HepG2 (cell line): Measurements from ENCODE around the gene PLA2G2E. TPM values are rescaled to one million over a fixed set of nuclear protein-coding genes. Genes with fewer than 3 reads are reported as not detected.

Experiments used
- ATF7 ChIP-seq, 2 experiments: fragments of 450-650 bp in 1 of 2; sonication (generic) in 1 of 2; formaldehyde crosslinking in 1 of 2; IDR thresholded peaks; 2 replicates each; pipeline versions ENCODE4 v1.4.0 to v1.6.1; 2016 to 2020; ENCODE audit warnings: antibody characterized with exemption in 1 of 2, mild to moderate bottlenecking in 1 of 2, missing genetic modification reagents in 1 of 2
- BCL6 ChIP-seq: IDR thresholded peaks from 2 replicates; pipeline ENCODE4 v1.6.1; 2016; ENCODE audit warnings: missing genetic modification reagents, missing compliant biosample characterization
- CC2D1A ChIP-seq: sonication (generic); formaldehyde crosslinking; IDR thresholded peaks from 2 replicates; pipeline ENCODE4 v1.8.1; 2023; ENCODE audit warnings: mild to moderate bottlenecking, missing genetic modification reagents
- ELF3 ChIP-seq: IDR thresholded peaks from 2 replicates; pipeline ENCODE4 v1.6.1; 2016; ENCODE audit warnings: missing genetic modification reagents, missing compliant biosample characterization
- FOXK1 ChIP-seq: sonication (generic); formaldehyde crosslinking; IDR thresholded peaks from 2 replicates; pipeline ENCODE4 v1.4.0; 2020; ENCODE audit warnings: low read depth, missing genetic modification reagents, borderline replicate concordance
- HMGA1 ChIP-seq: sonication (generic); formaldehyde crosslinking; conservative IDR thresholded peaks from 2 replicates; pipeline ENCODE4 v1.4.0; 2020; ENCODE audit warnings: missing genetic modification reagents
- NCOA5 ChIP-seq: sonication (generic); formaldehyde crosslinking; IDR thresholded peaks from 2 replicates; pipeline ENCODE4 v1.4.0; 2020; ENCODE audit warnings: missing genetic modification reagents
- RELA ChIP-seq: sonication (generic); formaldehyde crosslinking; IDR thresholded peaks from 2 replicates; pipeline ENCODE4 v1.4.0; 2020; ENCODE audit warnings: missing genetic modification reagents
- SMAD3 ChIP-seq: sonication (generic); formaldehyde crosslinking; IDR thresholded peaks from 2 replicates; pipeline ENCODE4 v1.4.0; 2020; ENCODE audit warnings: missing genetic modification reagents
- SMARCC2 ChIP-seq: fragments of 450-650 bp; IDR thresholded peaks from 2 replicates; pipeline ENCODE4 v1.6.1; 2017; ENCODE audit warnings: antibody characterized with exemption, mild to moderate bottlenecking
- SMC3 ChIP-seq: IDR thresholded peaks from 2 replicates; pipeline ENCODE4 v1.6.1; 2011; ENCODE audit warnings: low read length, improper control_type of control experiment
- SOX13 ChIP-seq, 3 experiments: fragments of 450-650 bp in 1 of 3; sonication (generic) in 1 of 3; formaldehyde crosslinking in 1 of 3; IDR thresholded peaks in 2 of 3; conservative IDR thresholded peaks in 1 of 3; 2 replicates each; pipeline versions ENCODE4 v1.5.0 to v1.6.1; 2016 to 2020; ENCODE audit warnings: antibody characterized with exemption in 1 of 3, mild to moderate bottlenecking in 1 of 3, missing compliant biosample characterization in 1 of 3, missing genetic modification reagents in 1 of 3, moderate library complexity in 1 of 3
- SOX5 ChIP-seq: IDR thresholded peaks from 2 replicates; pipeline ENCODE4 v1.6.1; 2016; ENCODE audit warnings: borderline replicate concordance
- TBP ChIP-seq: sonication (generic); formaldehyde crosslinking; IDR thresholded peaks from 2 replicates; pipeline ENCODE4 v1.5.0; 2020; ENCODE audit warnings: missing genetic modification reagents
- ZBTB7B ChIP-seq: sonication (generic); formaldehyde crosslinking; IDR thresholded peaks from 2 replicates; pipeline ENCODE4 v1.4.0; 2020; ENCODE audit warnings: missing genetic modification reagents
- ZKSCAN8 ChIP-seq: IDR thresholded peaks from 2 replicates; pipeline ENCODE4 v1.6.1; 2016; ENCODE audit warnings: borderline replicate concordance, missing genetic modification reagents, missing compliant biosample characterization
- ZNF276 ChIP-seq: sonication (generic); formaldehyde crosslinking; IDR thresholded peaks from 2 replicates; pipeline ENCODE4 v1.4.0; 2020; ENCODE audit warnings: mild to moderate bottlenecking, low read depth, missing genetic modification reagents
- ZNF431 ChIP-seq: sonication (generic); formaldehyde crosslinking; IDR thresholded peaks from 2 replicates; pipeline ENCODE4 v1.9.0; 2022; ENCODE audit warnings: missing genetic modification reagents, low read depth, mild to moderate bottlenecking, borderline replicate concordance
- ZNF501 ChIP-seq: sonication (generic); formaldehyde crosslinking; IDR thresholded peaks from 2 replicates; pipeline ENCODE4 v1.5.1; 2020; ENCODE audit warnings: mild to moderate bottlenecking, moderate library complexity, missing genetic modification reagents
- ZNF605 ChIP-seq: sonication (generic); formaldehyde crosslinking; IDR thresholded peaks from 2 replicates; pipeline ENCODE4 v1.8.0; 2022; ENCODE audit warnings: mild to moderate bottlenecking, missing genetic modification reagents
- ZNF691 ChIP-seq: sonication (generic); formaldehyde crosslinking; IDR thresholded peaks from 2 replicates; pipeline ENCODE4 v1.4.0; 2020; ENCODE audit warnings: missing genetic modification reagents, low read depth, mild to moderate bottlenecking, borderline replicate concordance
- ZNF740 ChIP-seq: sonication (generic); formaldehyde crosslinking; IDR thresholded peaks from 2 replicates; pipeline ENCODE4 v1.4.0; 2020; ENCODE audit warnings: missing genetic modification reagents
- polyA plus RNA-seq, 8 experiments: library from polyadenylated mRNA; depleted of rRNA in 3 of 8; stranded (reverse) in 7 of 8; unstranded in 1 of 8; fragments of >200 nt; fragmentation: Illumina TruSeq in 4 of 8; extraction: Trizol in 4 of 8; gene quantifications; 2 replicates each; pipeline versions ENCODE4 v1.2.1 to v1.2.3, GENCODE V29; 2011 to 2016; ENCODE audit warnings: low read depth in 4 of 8, missing spikeins in 1 of 8, mixed read lengths in 1 of 8; ENCODE audit not compliant: insufficient read depth in 1 of 8
- total RNA-seq, 5 experiments: library from RNA; depleted of rRNA; stranded (reverse); fragments of >200 nt; fragmentation: Illumina TruSeq; extraction: Trizol; gene quantifications; 2 replicates each; pipeline ENCODE4 v1.2.3, GENCODE V29; 2016; ENCODE audit warnings: low read depth in 1 of 5
- TF ChIP-seq, protein P1 (sequence below): sonication (generic); formaldehyde crosslinking; IDR thresholded peaks from 2 replicates; pipeline ENCODE4 v1.4.0; 2020; ENCODE audit warnings: missing genetic modification reagents, mild to moderate bottlenecking, borderline replicate concordance

The PLA2G2E gene
- total and polyA plus RNA-seq, 2 of the 13 experiments (the other 11 are each of a cell fraction or from before 2014, with no cell fraction given), result not detected

GRCh38 chr1:19918057-19918456, 5.4 kb downstream of the PLA2G2E start (continued):
- TF ChIP-seq ZBTB7B (0 out of 2 replicates have a peak, but pooled peaks have one; percentile 43), SOX5 (CRISPR knock-in tag) (0 out of 2 replicates have a peak, but pooled peaks have one; percentile 13), RELA (CRISPR knock-in tag) (no peak), SMC3 (peak; percentile 99), SMARCC2 (no peak), ZNF276 (CRISPR knock-in tag) (no peak), BCL6 (no peak), ZNF431 (CRISPR knock-in tag) (no peak), SOX13 (IDR thresholded peaks at IDR 0.05) (no peak), SOX13 (CRISPR knock-in tag; conservative IDR thresholded peaks at IDR 0.05 in 1 of 2, IDR thresholded peaks at IDR 0.05 in 1 of 2) (0 out of 4 replicates have a peak, but pooled peaks of 1 of the 2 experiments have one; percentile 12), ZKSCAN8 (CRISPR knock-in tag) (peak; percentile 69; the same call in 1 of the 2 replicates), ZNF740 (CRISPR knock-in tag) (0 out of 2 replicates have a peak, but pooled peaks have one; percentile 33), ZNF501 (CRISPR knock-in tag) (peak; percentile 35; the same call in 1 of the 2 replicates), ATF7 (IDR thresholded peaks at IDR 0.05) (no peak), ATF7 (CRISPR knock-in tag; IDR thresholded peaks at IDR 0.05) (no peak), HMGA1 (CRISPR knock-in tag) (no peak), ZNF605 (CRISPR knock-in tag) (peak; percentile 33; the same call in 1 of the 2 replicates), SMAD3 (CRISPR knock-in tag) (0 out of 2 replicates have a peak, but pooled peaks have one; percentile 35), FOXK1 (CRISPR knock-in tag) (no peak), TBP (CRISPR knock-in tag) (no peak), ZNF691 (CRISPR knock-in tag) (no peak), NCOA5 (no peak), CC2D1A (CRISPR knock-in tag) (no peak), ELF3 (0 out of 2 replicates have a peak, but pooled peaks have one; percentile 30)
- TF ChIP-seq, protein P1, sequence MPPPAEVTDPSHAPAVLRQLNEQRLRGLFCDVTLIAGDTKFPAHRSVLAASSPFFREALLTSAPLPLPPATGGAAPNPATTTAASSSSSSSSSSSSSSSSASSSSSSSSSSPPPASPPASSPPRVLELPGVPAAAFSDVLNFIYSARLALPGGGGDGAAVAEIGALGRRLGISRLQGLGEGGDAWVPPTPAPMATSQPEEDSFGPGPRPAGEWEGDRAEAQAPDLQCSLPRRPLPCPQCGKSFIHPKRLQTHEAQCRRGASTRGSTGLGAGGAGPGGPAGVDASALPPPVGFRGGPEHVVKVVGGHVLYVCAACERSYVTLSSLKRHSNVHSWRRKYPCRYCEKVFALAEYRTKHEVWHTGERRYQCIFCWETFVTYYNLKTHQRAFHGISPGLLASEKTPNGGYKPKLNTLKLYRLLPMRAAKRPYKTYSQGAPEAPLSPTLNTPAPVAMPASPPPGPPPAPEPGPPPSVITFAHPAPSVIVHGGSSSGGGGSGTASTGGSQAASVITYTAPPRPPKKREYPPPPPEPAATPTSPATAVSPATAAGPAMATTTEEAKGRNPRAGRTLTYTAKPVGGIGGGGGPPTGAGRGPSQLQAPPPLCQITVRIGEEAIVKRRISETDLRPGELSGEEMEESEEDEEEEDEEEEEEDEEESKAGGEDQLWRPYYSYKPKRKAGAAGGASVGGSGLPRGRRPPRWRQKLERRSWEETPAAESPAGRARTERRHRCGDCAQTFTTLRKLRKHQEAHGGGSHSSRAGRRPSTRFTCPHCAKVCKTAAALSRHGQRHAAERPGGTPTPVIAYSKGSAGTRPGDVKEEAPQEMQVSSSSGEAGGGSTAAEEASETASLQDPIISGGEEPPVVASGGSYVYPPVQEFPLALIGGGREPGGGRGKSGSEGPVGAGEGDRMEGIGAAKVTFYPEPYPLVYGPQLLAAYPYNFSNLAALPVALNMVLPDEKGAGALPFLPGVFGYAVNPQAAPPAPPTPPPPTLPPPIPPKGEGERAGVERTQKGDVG (CRISPR knock-in tag), result no peak
